ENCODE results near the gene KCNN4. TPM values are rescaled to one million over a fixed set of nuclear protein-coding genes. Genes with fewer than 3 reads are reported as not detected.

KCNN4 gene
- total and polyA plus RNA-seq, 2 of the 13 experiments (the other 11 are each of a cell fraction or from before 2014, with no cell fraction given): 0.13 to 0.25 TPM

DNA sequence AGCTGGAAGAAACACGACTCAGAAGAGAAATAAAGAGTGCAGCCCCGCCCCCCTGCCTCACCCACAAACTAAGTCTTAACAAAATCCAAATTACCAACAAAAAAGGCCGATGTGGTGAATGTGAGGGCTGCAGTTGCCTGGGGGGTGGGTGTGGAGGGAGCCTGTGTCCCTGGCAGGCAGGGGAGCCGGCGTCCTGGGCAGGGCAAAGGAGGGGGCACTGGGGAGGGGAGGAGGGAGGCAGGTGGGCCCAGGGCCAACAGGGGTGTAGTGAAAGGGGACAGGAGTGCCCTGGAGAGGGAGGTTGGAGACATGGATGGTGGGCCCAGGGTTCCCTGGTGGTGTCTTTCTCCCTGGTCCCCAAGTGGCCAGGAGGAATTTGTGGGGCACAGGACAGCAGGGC is 60.9 kb downstream of the KCNN4 start (continued):
- TF ChIP-seq ZNF335 (CRISPR knock-in tag; IDR thresholded peaks at IDR 0.05) (no peak), DBP (CRISPR knock-in tag; IDR thresholded peaks at IDR 0.05; ENCODE audit: not compliant biosample characterization) (no peak)

- ATAC-seq: no peak
- intact Hi-C loops (cut with micrococcal nuclease; ENCODE audit: unreplicated experiment) (no loop called here), in situ Hi-C loops (cut with HindIII; ENCODE audit: extremely low pct_ligation_motif_present, low pct_unique_long_range_greater_than_20kb) (no loop called here)
- Histone ChIP-seq H3K9me3 (ENCODE audit: low read length) (no peaks in the 10 kb centered on the region), H3K4me3 (replicated peaks in 1 of 3; ENCODE audit: insufficient read depth in 1 of 3, low read depth in 2 of 3, low read length in 3 of 3) (no peak overlapping the region), H3K27me3 (ENCODE audit: control insufficient read depth in 1 of 2, insufficient read depth in 2 of 2, low read length in 2 of 2) (peaks cover 3 to 5% of the 10 kb centered on the region in 2 experiments; a peak in 3 of 5 replicates), H3K4me1 (ENCODE audit: insufficient read depth, low read length) (no peaks in the 10 kb centered on the region), H3K9ac (ENCODE audit: insufficient read depth, low read depth, low read length) (no peak overlapping the region), H3K79me2 (ENCODE audit: insufficient read depth, low read length) (no peaks in the 10 kb centered on the region), H4K20me1 (ENCODE audit: insufficient read depth, low read length) (no peaks in the 10 kb centered on the region), H2AFZ (ENCODE audit: low read length) (no peak overlapping the region), H3K36me3 (replicated peaks in 1 of 2; ENCODE audit: control insufficient read depth in 1 of 2, insufficient read depth in 2 of 2, low read length in 2 of 2) (no peaks in the 10 kb centered on the region), H3K4me2 (ENCODE audit: low read depth, low read length) (no peak overlapping the region), H3K27ac (ENCODE audit: extremely low read length, insufficient read depth, low read length) (no peak overlapping the region)
- no peak for FAIRE-seq
- DNase-seq (ENCODE audit: low spot score): no peak
- WGBS (ENCODE audit: low lambda C conversion rate): 47% methylated on average over 9 of the region's 37 CpGs
- ChIA-PET CTCF (ENCODE audit: low intra/inter-chr PET ratio, low total read pairs) (no interaction called here), POLR2A (no interaction called here)
- no TSS peak for BruUV-seq (replicated peaks)
- no peak for TF ChIP-seq ZNF362 (CRISPR knock-in tag; IDR thresholded peaks at IDR 0.05; ENCODE audit: borderline replicate concordance)
- TF ChIP-seq POLR2G (IDR thresholded peaks at IDR 0.05; ENCODE audit: low read depth, low read length): no peak
- no peak for TF ChIP-seq THAP8 (CRISPR knock-in tag; IDR thresholded peaks at IDR 0.05; ENCODE audit: borderline replicate concordance)
- no peak for TF ChIP-seq TFDP1 (CRISPR knock-in tag; IDR thresholded peaks at IDR 0.05; ENCODE audit: borderline replicate concordance)
- TF ChIP-seq ZNF160 (CRISPR knock-in tag; IDR thresholded peaks at IDR 0.05): no peak
- TF ChIP-seq ZNF546 (CRISPR knock-in tag; conservative IDR thresholded peaks at IDR 0.05): no peak
- TF ChIP-seq, protein P1, sequence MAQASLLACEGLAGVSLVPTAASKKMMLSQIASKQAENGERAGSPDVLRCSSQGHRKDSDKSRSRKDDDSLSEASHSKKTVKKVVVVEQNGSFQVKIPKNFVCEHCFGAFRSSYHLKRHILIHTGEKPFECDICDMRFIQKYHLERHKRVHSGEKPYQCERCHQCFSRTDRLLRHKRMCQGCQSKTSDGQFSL (CRISPR knock-in tag; IDR thresholded peaks at IDR 0.05): no peak
- no peak for TF ChIP-seq ZNF577 (CRISPR knock-in tag; IDR thresholded peaks at IDR 0.05; ENCODE audit: borderline replicate concordance, low read depth)
- no peak for TF ChIP-seq ZNF746 (CRISPR knock-in tag; IDR thresholded peaks at IDR 0.05)
- TF ChIP-seq FOSL1 (CRISPR knock-in tag; IDR thresholded peaks at IDR 0.05; ENCODE audit: borderline replicate concordance): no peak
- no peak for TF ChIP-seq HOXA9 (CRISPR knock-in tag; IDR thresholded peaks at IDR 0.05; ENCODE audit: borderline replicate concordance)
- no peak for TF ChIP-seq REPIN1 (CRISPR knock-in tag; IDR thresholded peaks at IDR 0.05; ENCODE audit: borderline replicate concordance, low read depth)
- TF ChIP-seq ZFP41 (CRISPR knock-in tag; IDR thresholded peaks at IDR 0.05; ENCODE audit: borderline replicate concordance): no peak
- TF ChIP-seq, protein P2, sequence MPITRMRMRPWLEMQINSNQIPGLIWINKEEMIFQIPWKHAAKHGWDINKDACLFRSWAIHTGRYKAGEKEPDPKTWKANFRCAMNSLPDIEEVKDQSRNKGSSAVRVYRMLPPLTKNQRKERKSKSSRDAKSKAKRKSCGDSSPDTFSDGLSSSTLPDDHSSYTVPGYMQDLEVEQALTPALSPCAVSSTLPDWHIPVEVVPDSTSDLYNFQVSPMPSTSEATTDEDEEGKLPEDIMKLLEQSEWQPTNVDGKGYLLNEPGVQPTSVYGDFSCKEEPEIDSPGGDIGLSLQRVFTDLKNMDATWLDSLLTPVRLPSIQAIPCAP (CRISPR knock-in tag; IDR thresholded peaks at IDR 0.05; ENCODE audit: low read depth): no peak
- TF ChIP-seq KLF16 (CRISPR knock-in tag; IDR thresholded peaks at IDR 0.05): no peak
- no peak for TF ChIP-seq LCORL (IDR thresholded peaks at IDR 0.05)
- no peak for TF ChIP-seq LCORL (CRISPR knock-in tag; IDR thresholded peaks at IDR 0.05)
Observed at GRCh38 chr19:43719378-43719868, 61.4 kb downstream of the KCNN4 start.
